ENCODE results near the gene ERBIN.

GRCh38 chr5:65907135-65907534 lies 19.2 kb upstream of the ERBIN start:
- TF ChIP-seq CTCF (IDR thresholded peaks at IDR 0.05) (no peak), POLR2A (IDR thresholded peaks at IDR 0.05; ENCODE audit: low read length) (no peak), CBX2 (IDR thresholded peaks at IDR 0.05; ENCODE audit: borderline replicate concordance, low read depth) (no peak), KDM1A (IDR thresholded peaks at IDR 0.05; ENCODE audit: low read depth) (no peak), USF2 (IDR thresholded peaks at IDR 0.05) (no peak), MAX (IDR thresholded peaks at IDR 0.05) (no peak)

All from A549 (cell line).